ENCODE measurements around the gene PLEKHM2. TPM values are rescaled to one million over a fixed set of nuclear protein-coding genes. Genes with fewer than 3 reads are reported as not detected.

The PLEKHM2 gene
- polyA plus RNA-seq, 1 donor from 2014 or later = 40.1 TPM

DNA sequence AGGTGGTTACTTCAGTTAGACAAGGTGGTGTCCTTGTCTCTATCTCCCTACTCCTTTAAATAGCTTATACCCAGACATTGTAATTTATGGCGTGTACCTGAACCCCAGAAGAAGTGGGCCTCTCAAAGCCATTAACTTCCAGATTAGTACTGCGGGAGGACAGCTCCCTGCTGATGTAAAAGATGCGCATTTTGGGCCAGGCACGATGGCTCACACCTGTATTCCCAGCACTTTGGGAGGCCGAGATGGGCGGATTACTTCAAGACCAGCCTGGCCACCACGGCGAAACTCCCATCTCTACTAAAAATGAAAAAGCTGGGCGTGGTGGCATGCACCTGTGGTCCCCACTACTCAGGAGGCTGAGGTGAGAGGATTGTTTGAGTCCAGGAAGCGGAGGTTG is 15.0 kb upstream of the PLEKHM2 start:
- no peaks in the 10 kb centered on the region for H3K27me3 ChIP-seq (ENCODE audit: insufficient read depth, low read depth, low read length)
- no peak overlapping the region for H3K9ac ChIP-seq (ENCODE audit: low read length)
- H3K9me3 ChIP-seq (ENCODE audit: low read length) = no peaks in the 10 kb centered on the region
- H3K4me3 ChIP-seq (ENCODE audit: low read length) = no peak overlapping the region
- no peaks in the 10 kb centered on the region for H3K79me2 ChIP-seq (replicated peaks; ENCODE audit: insufficient read depth, low read length)
- no peak overlapping the region for H2AFZ ChIP-seq (ENCODE audit: low read depth, low read length)
- H3K9me2 ChIP-seq (ENCODE audit: insufficient read depth, low read length) = no peaks in the 10 kb centered on the region
- H3K4me2 ChIP-seq (ENCODE audit: low read length) = no peak overlapping the region
- no peak for TF ChIP-seq EP300 (conservative IDR thresholded peaks at IDR 0.05; ENCODE audit: poor library complexity, severe bottlenecking)
- TF ChIP-seq MXI1 (conservative IDR thresholded peaks at IDR 0.05; ENCODE audit: poor library complexity, severe bottlenecking) = no peak
- TF ChIP-seq, protein P1, sequence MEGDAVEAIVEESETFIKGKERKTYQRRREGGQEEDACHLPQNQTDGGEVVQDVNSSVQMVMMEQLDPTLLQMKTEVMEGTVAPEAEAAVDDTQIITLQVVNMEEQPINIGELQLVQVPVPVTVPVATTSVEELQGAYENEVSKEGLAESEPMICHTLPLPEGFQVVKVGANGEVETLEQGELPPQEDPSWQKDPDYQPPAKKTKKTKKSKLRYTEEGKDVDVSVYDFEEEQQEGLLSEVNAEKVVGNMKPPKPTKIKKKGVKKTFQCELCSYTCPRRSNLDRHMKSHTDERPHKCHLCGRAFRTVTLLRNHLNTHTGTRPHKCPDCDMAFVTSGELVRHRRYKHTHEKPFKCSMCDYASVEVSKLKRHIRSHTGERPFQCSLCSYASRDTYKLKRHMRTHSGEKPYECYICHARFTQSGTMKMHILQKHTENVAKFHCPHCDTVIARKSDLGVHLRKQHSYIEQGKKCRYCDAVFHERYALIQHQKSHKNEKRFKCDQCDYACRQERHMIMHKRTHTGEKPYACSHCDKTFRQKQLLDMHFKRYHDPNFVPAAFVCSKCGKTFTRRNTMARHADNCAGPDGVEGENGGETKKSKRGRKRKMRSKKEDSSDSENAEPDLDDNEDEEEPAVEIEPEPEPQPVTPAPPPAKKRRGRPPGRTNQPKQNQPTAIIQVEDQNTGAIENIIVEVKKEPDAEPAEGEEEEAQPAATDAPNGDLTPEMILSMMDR (IDR thresholded peaks at IDR 0.05; ENCODE audit: poor library complexity, severe bottlenecking) = no peak
- TF ChIP-seq POLR2AphosphoS5 (IDR thresholded peaks at IDR 0.05) = no peak
- no peak for TF ChIP-seq SMC3 (conservative IDR thresholded peaks at IDR 0.05; ENCODE audit: poor library complexity)
- TF ChIP-seq REST (IDR thresholded peaks at IDR 0.05; ENCODE audit: borderline replicate concordance) = no peak
- H3K36me3 ChIP-seq (ENCODE audit: insufficient read depth, low read length) = no peaks in the 10 kb centered on the region
- no peaks in the 10 kb centered on the region for H3F3A ChIP-seq (ENCODE audit: insufficient read depth, low read length, poor library complexity, severe bottlenecking)
- H4K20me1 ChIP-seq (ENCODE audit: insufficient read depth) = no peaks in the 10 kb centered on the region
- H3K27ac ChIP-seq (ENCODE audit: low read length) = no peak overlapping the region

- Histone ChIP-seq H2AFZ (ENCODE audit: low read depth, low read length) (no peak overlapping the region), H3K27ac (ENCODE audit: low read length) (no peak overlapping the region), H3K9me3 (ENCODE audit: low read length) (no peaks in the 10 kb centered on the region), H3K9ac (ENCODE audit: low read length) (no peak overlapping the region), H3K79me2 (replicated peaks; ENCODE audit: insufficient read depth, low read length) (no peaks in the 10 kb centered on the region), H3F3A (ENCODE audit: insufficient read depth, low read length, poor library complexity, severe bottlenecking) (no peaks in the 10 kb centered on the region), H3K9me2 (ENCODE audit: insufficient read depth, low read length) (no peaks in the 10 kb centered on the region), H3K36me3 (ENCODE audit: insufficient read depth, low read length) (no peaks in the 10 kb centered on the region), H4K20me1 (ENCODE audit: insufficient read depth) (no peaks in the 10 kb centered on the region), H3K4me3 (ENCODE audit: low read length) (no peak overlapping the region), H3K4me2 (ENCODE audit: low read length) (no peak overlapping the region), H3K27me3 (ENCODE audit: insufficient read depth, low read depth, low read length) (no peaks in the 10 kb centered on the region)
- TF ChIP-seq POLR2AphosphoS5 (IDR thresholded peaks at IDR 0.05) = no peak
- no peak for TF ChIP-seq EP300 (conservative IDR thresholded peaks at IDR 0.05; ENCODE audit: poor library complexity, severe bottlenecking)
These were observed 14.3 kb upstream of the PLEKHM2 start for GRCh38 chr1:15669864-15670263.

DNA sequence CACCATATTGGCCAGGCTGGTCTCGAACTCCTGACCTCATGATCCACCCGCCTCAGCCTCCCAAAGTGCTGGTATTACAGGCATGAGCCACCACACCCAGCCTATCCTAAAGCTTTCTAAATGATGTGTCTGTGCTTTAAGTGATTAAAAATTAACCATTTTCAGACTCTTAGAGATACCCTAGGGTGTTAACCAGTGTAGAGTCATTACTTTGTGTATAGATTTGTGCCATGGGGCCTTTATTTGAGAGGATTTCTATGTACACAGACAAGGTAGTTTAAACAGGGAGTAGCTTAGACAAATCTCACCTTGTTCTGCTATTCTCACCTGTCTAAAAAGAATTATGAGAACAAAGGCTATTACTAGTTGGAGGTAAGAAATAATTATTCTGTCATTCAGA is 12.7 kb upstream of the PLEKHM2 start:
- Histone ChIP-seq H4K20me1 (ENCODE audit: insufficient read depth) (no peaks in the 10 kb centered on the region), H3K9me2 (ENCODE audit: insufficient read depth, low read length) (no peaks in the 10 kb centered on the region), H3K9me3 (ENCODE audit: low read length) (no peaks in the 10 kb centered on the region), H3K4me3 (ENCODE audit: low read length) (no peak overlapping the region), H2AFZ (ENCODE audit: low read depth, low read length) (no peak overlapping the region), H3K27ac (ENCODE audit: low read length) (peak overlapping the region; percentile 51), H3K36me3 (ENCODE audit: insufficient read depth, low read length) (no peaks in the 10 kb centered on the region), H3K4me2 (ENCODE audit: low read length) (no peak overlapping the region), H3K9ac (ENCODE audit: low read length) (no peak overlapping the region), H3F3A (ENCODE audit: insufficient read depth, low read length, poor library complexity, severe bottlenecking) (no peaks in the 10 kb centered on the region), H3K79me2 (replicated peaks; ENCODE audit: insufficient read depth, low read length) (no peaks in the 10 kb centered on the region), H3K27me3 (ENCODE audit: insufficient read depth, low read depth, low read length) (no peaks in the 10 kb centered on the region)
- TF ChIP-seq REST (IDR thresholded peaks at IDR 0.05; ENCODE audit: borderline replicate concordance) = no peak
- TF ChIP-seq SMC3 (conservative IDR thresholded peaks at IDR 0.05; ENCODE audit: poor library complexity) = no peak
- TF ChIP-seq EZH2 (IDR thresholded peaks at IDR 0.05; ENCODE audit: borderline replicate concordance, insufficient read depth, low read length, poor library complexity, severe bottlenecking) = no peak
- no peak for TF ChIP-seq POLR2AphosphoS5 (IDR thresholded peaks at IDR 0.05)
